ENCODE data around the gene ZCCHC7.
"Not testable (repeated sequence)": the region's sequence is repeated elsewhere in the genome, so short reads cannot be mapped to it uniquely, and the experiment has no call there.

ZCCHC7 gene

GRCh38 chr9:37293664-37294524 is 173.5 kb downstream of the ZCCHC7 start:
- DNase-seq (ENCODE audit: low read depth), result no peak

GRCh38 chr9:37295178-37295577 is 174.8 kb downstream of the ZCCHC7 start:
- DNase-seq (ENCODE audit: low read depth), result no peak

GRCh38 chr9:37295796-37296195 is 175.4 kb downstream of the ZCCHC7 start:
- no peak for DNase-seq (ENCODE audit: low read depth)

GRCh38 chr9:37297592-37297991 is 177.2 kb downstream of the ZCCHC7 start:
- no peak for DNase-seq (ENCODE audit: low read depth)

GRCh38 chr9:37300620-37301019 is 180.2 kb downstream of the ZCCHC7 start:
- DNase-seq (ENCODE audit: low read depth), result no peak

- no peak for DNase-seq (ENCODE audit: low read depth)
Observed at GRCh38 chr9:37301042-37301853, 180.9 kb downstream of the ZCCHC7 start.

GRCh38 chr9:37301854-37302172 is 181.4 kb downstream of the ZCCHC7 start:
- DNase-seq (ENCODE audit: low read depth), result no peak

GRCh38 chr9:37302277-37302676 is 181.9 kb downstream of the ZCCHC7 start:
- DNase-seq (ENCODE audit: low read depth), result no peak

- DNase-seq (ENCODE audit: low read depth), result not testable (repeated sequence)
Observed at GRCh38 chr9:37303272-37303671, 182.9 kb downstream of the ZCCHC7 start.

- no peak for DNase-seq (ENCODE audit: low read depth)
Observed at GRCh38 chr9:37309136-37309535, 188.8 kb downstream of the ZCCHC7 start.

GRCh38 chr9:37311938-37312708 is 191.7 kb downstream of the ZCCHC7 start:
- no peak for DNase-seq (ENCODE audit: low read depth)

- no peak for DNase-seq (ENCODE audit: low read depth)
Observed at GRCh38 chr9:37324261-37324683, 203.9 kb downstream of the ZCCHC7 start.

GRCh38 chr9:37324691-37325490 is 204.5 kb downstream of the ZCCHC7 start:
- DNase-seq (ENCODE audit: low read depth), result no peak

- no peak for DNase-seq (ENCODE audit: low read depth)
Observed at GRCh38 chr9:37325778-37326177, 205.4 kb downstream of the ZCCHC7 start.

- DNase-seq (ENCODE audit: low read depth), result no peak
Observed at GRCh38 chr9:37327553-37327952, 207.2 kb downstream of the ZCCHC7 start.

- no peak for DNase-seq (ENCODE audit: low read depth)
Observed at GRCh38 chr9:37328556-37329227, 208.3 kb downstream of the ZCCHC7 start.

GRCh38 chr9:37329576-37329975 is 209.2 kb downstream of the ZCCHC7 start:
- no peak for DNase-seq (ENCODE audit: low read depth)

GRCh38 chr9:37331871-37332270 is 211.5 kb downstream of the ZCCHC7 start:
- no peak for DNase-seq (ENCODE audit: low read depth)

- no peak for DNase-seq (ENCODE audit: low read depth)
Observed at GRCh38 chr9:37332578-37332977, 212.2 kb downstream of the ZCCHC7 start.

GRCh38 chr9:37333288-37333687 is 212.9 kb downstream of the ZCCHC7 start:
- no peak for DNase-seq (ENCODE audit: low read depth)

GRCh38 chr9:37335238-37335637 is 214.9 kb downstream of the ZCCHC7 start:
- DNase-seq (ENCODE audit: low read depth), result no peak

Data from activated T-helper 1 cell treated with Interleukin-2 at 50 U/mL for 16 hours (primary cell).